ENCODE results near the gene FUBP1. TPM values are rescaled to one million over a fixed set of nuclear protein-coding genes. Genes with fewer than 3 reads are reported as not detected.

Gene FUBP1
- total and polyA plus RNA-seq, 12 donors = 27.8 to 77.6 (median 68.6) TPM

GRCh38 chr1:77961392-77961791 lies 17.5 kb downstream of the FUBP1 start:
- DNase-seq (no peak), ATAC-seq (no peak)
- Histone ChIP-seq H3K27ac (no peak overlapping the region), H3K4me3 (no peak overlapping the region), H3K27me3 (no peaks in the 10 kb centered on the region), H3K9me3 (no peaks in the 10 kb centered on the region), H3K4me1 (no peaks in the 10 kb centered on the region), H3K36me3 (peaks cover 0 to 100% (median 92%) of the 10 kb centered on the region in 9 donors)
- 85 to 93% methylated on average over 2 of the region's 2 CpGs for WGBS, 2 donors
- intact Hi-C loops (cut with DNase I) = loop anchor here in 2 of 10 donors (10.0 kb wide), 2 partner anchors 53 to 247 kb away; no protein-coding TSS in a partner anchor
- TF ChIP-seq, protein P1, sequence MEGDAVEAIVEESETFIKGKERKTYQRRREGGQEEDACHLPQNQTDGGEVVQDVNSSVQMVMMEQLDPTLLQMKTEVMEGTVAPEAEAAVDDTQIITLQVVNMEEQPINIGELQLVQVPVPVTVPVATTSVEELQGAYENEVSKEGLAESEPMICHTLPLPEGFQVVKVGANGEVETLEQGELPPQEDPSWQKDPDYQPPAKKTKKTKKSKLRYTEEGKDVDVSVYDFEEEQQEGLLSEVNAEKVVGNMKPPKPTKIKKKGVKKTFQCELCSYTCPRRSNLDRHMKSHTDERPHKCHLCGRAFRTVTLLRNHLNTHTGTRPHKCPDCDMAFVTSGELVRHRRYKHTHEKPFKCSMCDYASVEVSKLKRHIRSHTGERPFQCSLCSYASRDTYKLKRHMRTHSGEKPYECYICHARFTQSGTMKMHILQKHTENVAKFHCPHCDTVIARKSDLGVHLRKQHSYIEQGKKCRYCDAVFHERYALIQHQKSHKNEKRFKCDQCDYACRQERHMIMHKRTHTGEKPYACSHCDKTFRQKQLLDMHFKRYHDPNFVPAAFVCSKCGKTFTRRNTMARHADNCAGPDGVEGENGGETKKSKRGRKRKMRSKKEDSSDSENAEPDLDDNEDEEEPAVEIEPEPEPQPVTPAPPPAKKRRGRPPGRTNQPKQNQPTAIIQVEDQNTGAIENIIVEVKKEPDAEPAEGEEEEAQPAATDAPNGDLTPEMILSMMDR (IDR thresholded peaks at IDR 0.05) = no peak

DNA sequence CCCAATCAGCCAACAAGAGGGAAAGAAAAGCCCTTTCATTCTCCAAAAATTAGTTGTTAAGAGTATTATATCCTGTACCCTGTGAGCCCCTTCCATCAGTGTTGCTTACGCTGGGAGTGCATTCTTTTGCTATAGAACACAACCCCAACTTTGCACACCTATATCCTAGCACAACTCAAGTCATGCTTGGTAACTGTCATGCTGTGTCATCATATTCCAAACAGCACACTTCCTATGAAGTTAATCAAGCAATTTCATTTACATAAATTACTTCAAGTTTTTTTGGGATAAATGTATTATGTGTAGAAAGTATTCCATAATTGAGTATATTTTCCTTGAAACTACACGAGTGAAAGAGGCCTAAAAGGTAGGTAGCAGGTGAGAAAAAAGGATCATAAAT lies 20.0 kb downstream of the FUBP1 start:
- H3K27me3 ChIP-seq = no peaks in the 10 kb centered on the region
- DNase-seq (no peak), ATAC-seq (no peak)
- no peaks in the 10 kb centered on the region for H3K9me3 ChIP-seq
- TF ChIP-seq, protein P1 (IDR thresholded peaks at IDR 0.05) = no peak
- intact Hi-C loops (cut with DNase I) = no loop called here
- no peaks in the 10 kb centered on the region for H3K4me1 ChIP-seq
- H3K4me3 ChIP-seq = no peak overlapping the region
- WGBS, 2 donors = 93 to 95% methylated on average over 2 of the region's 2 CpGs
- H3K36me3 ChIP-seq = peaks cover 0 to 100% (median 95%) of the 10 kb centered on the region in 9 donors
- no peak overlapping the region for H3K27ac ChIP-seq

DNA sequence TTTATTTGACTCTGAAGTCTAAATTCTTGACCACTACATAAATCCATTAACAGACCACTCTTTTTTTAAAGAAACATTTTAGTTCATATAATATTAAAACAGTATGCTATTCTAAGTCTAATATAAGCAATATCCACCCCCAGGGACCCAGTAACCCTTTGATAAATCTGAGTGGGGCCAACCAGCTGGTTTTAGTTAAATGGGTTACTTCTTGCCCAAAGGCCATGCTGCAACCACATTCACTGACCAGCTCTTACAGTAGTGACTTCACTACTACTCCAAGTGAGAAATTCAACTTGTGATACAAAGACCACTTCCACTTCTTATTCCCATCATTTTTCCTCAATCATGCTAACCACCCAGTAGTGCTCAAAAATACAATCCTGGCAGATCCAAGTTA lies 20.5 kb downstream of the FUBP1 start:
- H3K36me3 ChIP-seq = peaks cover 0 to 100% (median 95%) of the 10 kb centered on the region in 9 donors
- no peaks in the 10 kb centered on the region for H3K9me3 ChIP-seq
- DNase-seq (no peak), ATAC-seq (no peak)
- no peak overlapping the region for H3K27ac ChIP-seq
- H3K4me1 ChIP-seq = no peaks in the 10 kb centered on the region
- H3K4me3 ChIP-seq = no peak overlapping the region
- TF ChIP-seq, protein P1 (IDR thresholded peaks at IDR 0.05) = no peak
- H3K27me3 ChIP-seq = no peaks in the 10 kb centered on the region
- intact Hi-C loops (cut with DNase I) = no loop called here

- no peaks in the 10 kb centered on the region for H3K27me3 ChIP-seq
- H3K9me3 ChIP-seq = no peaks in the 10 kb centered on the region
- DNase-seq (no peak), ATAC-seq (peak in 1 of 8 donors; percentile 24)
- H3K36me3 ChIP-seq = peaks cover 0 to 100% (median 90%) of the 10 kb centered on the region in 9 donors
- no peak overlapping the region for H3K4me3 ChIP-seq
- H3K4me1 ChIP-seq = peaks cover 0 to 1% (median 0%) of the 10 kb centered on the region in 9 donors
- no peak overlapping the region for H3K27ac ChIP-seq
- 79 to 81% methylated on average over 3 of the region's 3 CpGs for WGBS, 2 donors
- TF ChIP-seq, protein P1 (IDR thresholded peaks at IDR 0.05) = no peak
- intact Hi-C loops (cut with DNase I) = no loop called here
These were observed 22.4 kb downstream of the FUBP1 start for GRCh38 chr1:77956464-77956863.
